Stimulated activated CD8-positive, alpha-beta memory T cell treated with anti-CD3 and anti-CD28 coated beads, Interleukin-15, amount 100 ng/mL, for 1 hour (primary cell): ENCODE data around the gene YWHAH.

Experiments
- DNase-seq: peaks from one replicate; pipeline ENCODE4 v3.0.0-alpha.2; 2020; ENCODE audit warnings: low read depth

The YWHAH gene

GRCh38 chr22:31983911-31984656 is 39.7 kb downstream of the YWHAH start:
- DNase-seq, result no peak

DNA sequence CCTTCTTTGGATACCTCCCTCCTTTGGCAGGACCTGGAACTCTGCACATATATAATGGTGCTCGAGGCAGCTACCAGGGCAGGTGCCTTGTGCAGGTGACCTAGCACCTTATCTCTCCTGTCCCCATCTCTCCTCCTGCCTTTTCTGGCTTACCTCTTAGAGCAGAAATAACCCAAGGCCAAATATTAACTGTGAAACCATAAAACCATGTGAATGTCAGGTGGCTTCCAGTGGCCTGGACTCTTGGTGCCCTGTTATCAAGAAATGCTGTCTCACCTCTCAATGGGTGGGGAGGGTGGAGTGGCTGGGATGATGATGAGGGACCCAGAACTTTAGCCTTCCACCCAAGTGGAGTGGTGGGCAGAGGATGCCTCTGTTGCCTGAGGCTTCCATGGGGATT is 42.9 kb downstream of the YWHAH start:
- DNase-seq, result no peak

GRCh38 chr22:31991102-31991839 is 46.9 kb downstream of the YWHAH start:
- no peak for DNase-seq

- DNase-seq, result no peak
These were observed 50.7 kb downstream of the YWHAH start for GRCh38 chr22:31995046-31995445.

GRCh38 chr22:31995807-31996206 is 51.5 kb downstream of the YWHAH start:
- DNase-seq, result no peak

DNA sequence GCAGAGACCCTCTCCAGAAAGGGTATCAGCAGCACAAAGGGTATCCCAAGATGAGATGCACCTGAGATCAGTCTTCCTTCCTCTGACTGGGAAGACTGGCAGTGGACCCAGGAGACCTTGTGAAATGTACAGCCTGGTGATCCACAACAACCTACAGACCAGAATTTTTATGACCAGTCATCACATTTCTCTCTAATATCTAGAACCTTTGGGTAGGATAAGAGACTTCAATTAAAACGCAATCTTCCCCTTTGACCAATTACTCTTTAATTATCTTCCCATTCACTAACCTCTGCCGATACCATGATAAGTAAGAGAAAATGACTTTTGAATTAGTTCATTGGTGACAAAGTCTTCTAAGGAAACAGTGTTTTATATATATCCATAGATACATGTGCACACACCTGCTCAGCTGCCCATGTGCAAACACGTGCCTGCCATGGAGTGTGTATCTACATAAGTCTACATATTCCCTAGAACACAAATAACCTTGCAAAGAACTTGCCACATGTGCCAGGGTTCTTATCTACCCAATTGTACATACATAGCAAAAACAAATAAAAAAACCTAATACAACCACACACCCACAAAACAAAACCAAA is 54.5 kb downstream of the YWHAH start:
- no peak for DNase-seq

GRCh38 chr22:32000181-32000580 is 55.8 kb downstream of the YWHAH start:
- DNase-seq, result no peak

GRCh38 chr22:32005453-32005852 is 61.1 kb downstream of the YWHAH start:
- no peak for DNase-seq
